ENCODE results near the gene SYK. TPM values are rescaled to one million over a fixed set of nuclear protein-coding genes. Genes with fewer than 3 reads are reported as not detected.
A peak's percentile ranks its signal among the peaks of the same experiment; 100 is the strongest.
"Not testable (repeated sequence)": the region's sequence is repeated elsewhere in the genome, so short reads cannot be mapped to it uniquely, and the experiment has no call there.

The SYK gene
- total RNA-seq, 1 donor from 2014 or later = not detected

DNA sequence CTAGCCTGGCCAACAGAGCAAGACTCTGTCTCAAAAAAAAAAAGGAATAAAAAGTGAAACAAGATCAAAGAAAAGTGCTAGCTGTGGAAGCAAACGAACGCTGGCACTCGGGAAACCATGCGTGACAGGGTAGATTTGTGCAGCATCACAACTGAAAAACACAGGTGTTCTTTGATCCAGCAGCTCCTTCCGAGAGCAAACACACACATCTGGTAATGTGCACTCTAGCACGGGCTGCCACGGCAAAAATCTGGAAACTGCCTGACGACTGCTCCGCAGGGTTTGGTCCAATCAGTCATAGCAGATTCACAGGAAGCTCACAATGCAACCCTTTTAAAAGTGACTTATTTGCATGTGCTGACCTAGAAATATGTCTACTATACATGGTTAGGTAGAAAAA is 80.0 kb downstream of the SYK start:
- Histone ChIP-seq H3K36me3 (no peaks in the 10 kb centered on the region), H4K20me1 (ENCODE audit: low read depth) (no peaks in the 10 kb centered on the region), H3F3A (ENCODE audit: low read depth) (peaks cover 16% of the 10 kb centered on the region), H3K27me3 (no peaks in the 10 kb centered on the region), H2AFZ (replicated peaks) (no peak overlapping the region), H3K4me2 (no peak overlapping the region), H3K4me1 (no peaks in the 10 kb centered on the region), H3K4me3 (no peak overlapping the region), H3K27ac (no peak overlapping the region), H3K9me3 (ENCODE audit: low read depth) (peaks cover 9% of the 10 kb centered on the region), H3K9ac (no peak overlapping the region), H3K79me2 (ENCODE audit: low read depth) (no peaks in the 10 kb centered on the region)
- DNase-seq (ENCODE audit: low spot score) = no peak
- Mint-ChIP-seq H3K27me3 (ENCODE audit: insufficient read depth, low read depth) (peaks cover 2% of the 10 kb centered on the region), H3K9me3 (peaks cover 14% of the 10 kb centered on the region), H3K27ac (no peak overlapping the region), H3K36me3 (no peaks in the 10 kb centered on the region), H3K4me1 (no peaks in the 10 kb centered on the region), H3K4me3 (no peak overlapping the region)
- TF ChIP-seq, protein P1, sequence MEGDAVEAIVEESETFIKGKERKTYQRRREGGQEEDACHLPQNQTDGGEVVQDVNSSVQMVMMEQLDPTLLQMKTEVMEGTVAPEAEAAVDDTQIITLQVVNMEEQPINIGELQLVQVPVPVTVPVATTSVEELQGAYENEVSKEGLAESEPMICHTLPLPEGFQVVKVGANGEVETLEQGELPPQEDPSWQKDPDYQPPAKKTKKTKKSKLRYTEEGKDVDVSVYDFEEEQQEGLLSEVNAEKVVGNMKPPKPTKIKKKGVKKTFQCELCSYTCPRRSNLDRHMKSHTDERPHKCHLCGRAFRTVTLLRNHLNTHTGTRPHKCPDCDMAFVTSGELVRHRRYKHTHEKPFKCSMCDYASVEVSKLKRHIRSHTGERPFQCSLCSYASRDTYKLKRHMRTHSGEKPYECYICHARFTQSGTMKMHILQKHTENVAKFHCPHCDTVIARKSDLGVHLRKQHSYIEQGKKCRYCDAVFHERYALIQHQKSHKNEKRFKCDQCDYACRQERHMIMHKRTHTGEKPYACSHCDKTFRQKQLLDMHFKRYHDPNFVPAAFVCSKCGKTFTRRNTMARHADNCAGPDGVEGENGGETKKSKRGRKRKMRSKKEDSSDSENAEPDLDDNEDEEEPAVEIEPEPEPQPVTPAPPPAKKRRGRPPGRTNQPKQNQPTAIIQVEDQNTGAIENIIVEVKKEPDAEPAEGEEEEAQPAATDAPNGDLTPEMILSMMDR (IDR thresholded peaks at IDR 0.05) = no peak
- TF ChIP-seq EZH2 (IDR thresholded peaks at IDR 0.05) (no peak), EZH2phosphoT487 (IDR thresholded peaks at IDR 0.05) (no peak)

- Mint-ChIP-seq H3K4me3 (no peak overlapping the region), H3K27ac (no peak overlapping the region), H3K9me3 (peaks cover 15% of the 10 kb centered on the region), H3K36me3 (no peaks in the 10 kb centered on the region), H3K4me1 (no peaks in the 10 kb centered on the region), H3K27me3 (ENCODE audit: insufficient read depth, low read depth) (peaks cover 6% of the 10 kb centered on the region)
- Histone ChIP-seq H3K4me1 (no peaks in the 10 kb centered on the region), H2AFZ (replicated peaks) (no peak overlapping the region), H3K4me2 (no peak overlapping the region), H3K27ac (no peak overlapping the region), H4K20me1 (ENCODE audit: low read depth) (no peaks in the 10 kb centered on the region), H3K27me3 (no peaks in the 10 kb centered on the region), H3K36me3 (no peaks in the 10 kb centered on the region), H3K9me3 (ENCODE audit: low read depth) (peaks cover 9% of the 10 kb centered on the region), H3F3A (ENCODE audit: low read depth) (peaks cover 16% of the 10 kb centered on the region), H3K79me2 (ENCODE audit: low read depth) (no peaks in the 10 kb centered on the region), H3K4me3 (no peak overlapping the region), H3K9ac (no peak overlapping the region)
- TF ChIP-seq, protein P1 (IDR thresholded peaks at IDR 0.05) = no peak
- TF ChIP-seq EZH2 (IDR thresholded peaks at IDR 0.05) (no peak), EZH2phosphoT487 (IDR thresholded peaks at IDR 0.05) (no peak)
- no peak for DNase-seq (ENCODE audit: low spot score)
Observed at GRCh38 chr9:90882991-90883600, 81.5 kb downstream of the SYK start.

- Histone ChIP-seq H2AFZ (replicated peaks) (no peak overlapping the region), H3K36me3 (no peaks in the 10 kb centered on the region), H3K4me3 (no peak overlapping the region), H3K4me1 (no peaks in the 10 kb centered on the region), H3K9ac (no peak overlapping the region), H3K9me3 (ENCODE audit: low read depth) (peaks cover 9% of the 10 kb centered on the region), H3K27me3 (no peaks in the 10 kb centered on the region), H4K20me1 (ENCODE audit: low read depth) (no peaks in the 10 kb centered on the region), H3F3A (ENCODE audit: low read depth) (peaks cover 16% of the 10 kb centered on the region), H3K79me2 (ENCODE audit: low read depth) (no peaks in the 10 kb centered on the region), H3K4me2 (no peak overlapping the region), H3K27ac (no peak overlapping the region)
- Mint-ChIP-seq H3K4me3 (peak overlapping the region; percentile 20), H3K9me3 (peaks cover 15% of the 10 kb centered on the region), H3K27me3 (ENCODE audit: insufficient read depth, low read depth) (peaks cover 4% of the 10 kb centered on the region), H3K4me1 (no peaks in the 10 kb centered on the region), H3K36me3 (no peaks in the 10 kb centered on the region), H3K27ac (peak overlapping the region; percentile 65)
- DNase-seq (ENCODE audit: low spot score) = no peak
- no peak for TF ChIP-seq EZH2 (IDR thresholded peaks at IDR 0.05)
Observed at GRCh38 chr9:90883661-90884060, 82.0 kb downstream of the SYK start.

- no peak overlapping the region for H3K27ac Mint-ChIP-seq
- H3K36me3 ChIP-seq = no peaks in the 10 kb centered on the region
- H3K4me3 Mint-ChIP-seq = no peak overlapping the region
- no peak overlapping the region for H3K27ac ChIP-seq
- no peaks in the 10 kb centered on the region for H3K79me2 ChIP-seq (ENCODE audit: low read depth)
- no peak overlapping the region for H3K4me3 ChIP-seq
- H3K27me3 ChIP-seq = no peaks in the 10 kb centered on the region
- H4K20me1 ChIP-seq (ENCODE audit: low read depth) = no peaks in the 10 kb centered on the region
- H3K4me1 Mint-ChIP-seq = no peaks in the 10 kb centered on the region
- H3F3A ChIP-seq (ENCODE audit: low read depth) = peaks cover 16% of the 10 kb centered on the region
- peaks cover 15% of the 10 kb centered on the region for H3K9me3 Mint-ChIP-seq
- no peaks in the 10 kb centered on the region for H3K4me1 ChIP-seq
- DNase-seq (ENCODE audit: low spot score) = no peak
- peaks cover 4% of the 10 kb centered on the region for H3K27me3 Mint-ChIP-seq (ENCODE audit: insufficient read depth, low read depth)
- H3K36me3 Mint-ChIP-seq = no peaks in the 10 kb centered on the region
- no peak overlapping the region for H2AFZ ChIP-seq (replicated peaks)
- H3K4me2 ChIP-seq = no peak overlapping the region
- H3K9ac ChIP-seq = no peak overlapping the region
- no peak for TF ChIP-seq EZH2 (IDR thresholded peaks at IDR 0.05)
- no peak for TF ChIP-seq EZH2phosphoT487 (IDR thresholded peaks at IDR 0.05)
- TF ChIP-seq, protein P1 (IDR thresholded peaks at IDR 0.05) = no peak
- peaks cover 9% of the 10 kb centered on the region for H3K9me3 ChIP-seq (ENCODE audit: low read depth)
Observed at GRCh38 chr9:90884178-90884577, 82.6 kb downstream of the SYK start.

GRCh38 chr9:90886868-90887267 is 85.2 kb downstream of the SYK start:
- not testable (repeated sequence) for H2AFZ ChIP-seq (replicated peaks); DNase-seq (ENCODE audit: low spot score); H3K4me1 ChIP-seq; H3K27ac ChIP-seq; H3K4me3 ChIP-seq; H3K36me3 Mint-ChIP-seq; H3K27me3 ChIP-seq; H3K9me3 ChIP-seq (ENCODE audit: low read depth); H3K4me2 ChIP-seq; H3K9ac ChIP-seq; H3K4me1 Mint-ChIP-seq; H3K79me2 ChIP-seq (ENCODE audit: low read depth); H3K4me3 Mint-ChIP-seq; H3K27ac Mint-ChIP-seq; H3K27me3 Mint-ChIP-seq (ENCODE audit: insufficient read depth, low read depth); H4K20me1 ChIP-seq (ENCODE audit: low read depth); H3K36me3 ChIP-seq
- peaks cover 15% of the 10 kb centered on the region for H3K9me3 Mint-ChIP-seq
- peaks cover 16% of the 10 kb centered on the region for H3F3A ChIP-seq (ENCODE audit: low read depth)
